AG04450 (cell line): ENCODE data around the gene GDF15. TPM values are rescaled to one million over a fixed set of nuclear protein-coding genes. Genes with fewer than 3 reads are reported as not detected.
"Not testable (repeated sequence)": the region's sequence is repeated elsewhere in the genome, so short reads cannot be mapped to it uniquely, and the experiment has no call there.

Experiments used
- CTCF ChIA-PET: fragments of 300-600, 350-600 bp; formaldehyde crosslinking; extraction: SDS; loops from one replicate; lab custom pipeline; 2022; ENCODE audit warnings: antibody characterized with exemption, inconsistent platforms; lab: Charles Lee
- POLR2A ChIA-PET: fragments of 350-600 bp; formaldehyde crosslinking; extraction: SDS; loops from one replicate; lab custom pipeline; 2021; ENCODE audit warnings: antibody characterized with exemption, inconsistent platforms; lab: Yijun Ruan, JAX
- DNase-seq: peaks from one replicate; pipeline ENCODE4 v3.0.0-alpha.2; 2011; ENCODE audit warnings: low read depth, low spot score
- H3K27ac ChIP-seq: one replicate; pipeline ENCODE4 v1.5.1; 2012; ENCODE audit warnings: low read depth, low read length, control low read depth
- H3K27me3 ChIP-seq: one replicate; pipeline ENCODE4 v1.6.0; 2012; ENCODE audit warnings: low read length; ENCODE audit not compliant: control insufficient read depth, insufficient read depth
- H3K4me3 ChIP-seq: 2 replicates; pipeline ENCODE4 v1.5.1; 2011; ENCODE audit warnings: mild to moderate bottlenecking, low read depth, low read length, control low read depth
- H3K9me3 ChIP-seq: 2 replicates; pipeline ENCODE4 v1.5.1; 2012; ENCODE audit warnings: low read length; ENCODE audit not compliant: control insufficient read depth, insufficient read depth
- polyA plus RNA-seq: library from polyadenylated mRNA; depleted of rRNA; stranded (reverse); fragments of >200 nt; gene quantifications from 2 replicates; pipeline ENCODE4 v1.2.3, GENCODE V29; 2011
- TF ChIP-seq, protein P1 (sequence below): IDR thresholded peaks from 2 replicates; pipeline ENCODE4 v1.5.1; 2011; ENCODE audit warnings: low read depth, low read length, control low read depth, inconsistent platforms

Gene GDF15
- polyA plus RNA-seq, 1 experiment, result 25.0 TPM

DNA sequence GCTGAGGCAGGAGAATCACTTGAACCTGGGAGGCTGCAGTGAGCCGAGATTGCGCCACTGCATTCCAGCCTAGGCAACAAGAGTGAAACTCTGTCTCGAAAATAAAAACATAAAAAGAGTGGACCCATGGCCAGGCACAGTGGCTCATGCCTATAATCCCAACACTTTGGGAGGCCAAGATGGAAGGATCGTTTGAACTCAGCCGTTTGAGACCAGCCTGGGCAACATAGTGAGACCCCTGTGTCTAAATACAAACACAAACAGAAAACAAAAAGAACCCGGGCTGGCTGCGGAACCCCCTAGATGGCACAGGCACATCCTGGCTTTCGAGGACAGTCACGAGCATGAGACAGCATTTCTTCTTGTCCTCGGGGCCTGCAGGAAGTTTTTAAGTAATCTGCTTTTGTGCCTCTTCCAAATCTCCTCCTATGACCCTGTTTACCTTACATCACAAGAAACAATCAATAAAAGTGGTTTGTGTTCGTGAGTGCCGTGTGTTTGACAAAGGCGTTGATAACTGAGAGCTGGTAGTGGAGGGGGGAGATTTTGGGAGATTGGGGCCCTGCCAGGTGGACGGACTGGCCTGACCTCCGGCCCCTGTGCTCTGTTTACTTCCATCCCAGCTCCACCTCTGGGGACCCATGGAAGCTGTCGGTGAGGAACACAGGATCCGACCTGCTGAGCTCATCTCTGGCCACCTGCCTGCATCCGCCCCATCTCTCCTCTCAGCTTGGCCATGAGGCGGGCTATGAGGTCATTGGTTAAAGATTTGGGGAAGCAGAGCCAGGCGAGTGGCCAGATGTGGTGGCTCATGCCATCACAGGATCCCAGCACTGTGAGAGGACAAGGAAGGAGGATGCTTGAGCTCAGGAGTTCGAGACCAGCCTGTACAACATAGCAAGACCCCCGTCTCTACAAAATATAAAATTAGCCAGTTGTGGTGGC, 5.9 kb upstream of the GDF15 start:
- no peaks in the 10 kb centered on the region; the same call in 1 of the 2 replicates for H3K9me3 ChIP-seq
- POLR2A ChIA-PET, result interaction anchor here (1.1 to 1.3 kb wide), 3 partner anchors 11 to 99 kb away, joined by 3 to 5 read pairs (median 3); partner anchors contain the start of gene JUND
- CTCF ChIA-PET, result interaction anchor here (0.8 to 2.2 kb wide), 5 partner anchors 8 to 52 kb away, joined by 3 to 13 read pairs (median 4); no protein-coding TSS in a partner anchor
- no peaks in the 10 kb centered on the region for H3K27me3 ChIP-seq
- no peak overlapping the region for H3K4me3 ChIP-seq
- DNase-seq, result peak; percentile 84
- H3K27ac ChIP-seq, result peak overlapping the region; percentile 49
- TF ChIP-seq, protein P1, sequence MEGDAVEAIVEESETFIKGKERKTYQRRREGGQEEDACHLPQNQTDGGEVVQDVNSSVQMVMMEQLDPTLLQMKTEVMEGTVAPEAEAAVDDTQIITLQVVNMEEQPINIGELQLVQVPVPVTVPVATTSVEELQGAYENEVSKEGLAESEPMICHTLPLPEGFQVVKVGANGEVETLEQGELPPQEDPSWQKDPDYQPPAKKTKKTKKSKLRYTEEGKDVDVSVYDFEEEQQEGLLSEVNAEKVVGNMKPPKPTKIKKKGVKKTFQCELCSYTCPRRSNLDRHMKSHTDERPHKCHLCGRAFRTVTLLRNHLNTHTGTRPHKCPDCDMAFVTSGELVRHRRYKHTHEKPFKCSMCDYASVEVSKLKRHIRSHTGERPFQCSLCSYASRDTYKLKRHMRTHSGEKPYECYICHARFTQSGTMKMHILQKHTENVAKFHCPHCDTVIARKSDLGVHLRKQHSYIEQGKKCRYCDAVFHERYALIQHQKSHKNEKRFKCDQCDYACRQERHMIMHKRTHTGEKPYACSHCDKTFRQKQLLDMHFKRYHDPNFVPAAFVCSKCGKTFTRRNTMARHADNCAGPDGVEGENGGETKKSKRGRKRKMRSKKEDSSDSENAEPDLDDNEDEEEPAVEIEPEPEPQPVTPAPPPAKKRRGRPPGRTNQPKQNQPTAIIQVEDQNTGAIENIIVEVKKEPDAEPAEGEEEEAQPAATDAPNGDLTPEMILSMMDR, result no peak

DNA sequence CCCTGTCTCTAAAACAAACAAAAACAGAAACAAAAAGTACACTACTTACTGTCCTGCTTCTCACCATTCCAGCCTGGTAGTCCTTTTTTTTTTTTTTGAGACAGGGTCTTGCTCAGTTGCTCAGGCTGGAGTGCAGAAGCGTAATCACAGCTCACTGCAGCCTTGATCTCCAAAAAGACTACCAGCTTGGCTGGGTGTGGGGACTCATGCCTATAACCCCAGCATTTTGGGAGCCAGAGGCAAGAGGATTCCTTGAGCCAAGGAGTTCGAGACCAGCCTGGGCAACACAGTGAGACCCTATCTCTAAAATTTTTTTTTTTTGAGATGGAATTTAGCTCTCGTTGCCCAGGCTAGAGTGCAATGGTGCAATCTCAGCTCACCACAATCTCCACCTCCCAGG, 5.1 kb upstream of the GDF15 start:
- ChIA-PET POLR2A (interaction anchor here (1.1 to 1.3 kb wide), 3 partner anchors 12 to 99 kb away, joined by 3 to 5 read pairs (median 3); partner anchors contain the start of gene JUND), CTCF (interaction anchor here (0.8 to 2.2 kb wide), 4 partner anchors 9 to 52 kb away, joined by 3 to 13 read pairs (median 4); no protein-coding TSS in a partner anchor)
- Histone ChIP-seq H3K4me3 (no peak overlapping the region), H3K9me3 (peaks cover under 1% of the 10 kb centered on the region; the same call in 1 of the 2 replicates), H3K27ac (peak overlapping the region; percentile 49), H3K27me3 (no peaks in the 10 kb centered on the region)
- DNase-seq, result no peak
- TF ChIP-seq, protein P1, result no peak

DNA sequence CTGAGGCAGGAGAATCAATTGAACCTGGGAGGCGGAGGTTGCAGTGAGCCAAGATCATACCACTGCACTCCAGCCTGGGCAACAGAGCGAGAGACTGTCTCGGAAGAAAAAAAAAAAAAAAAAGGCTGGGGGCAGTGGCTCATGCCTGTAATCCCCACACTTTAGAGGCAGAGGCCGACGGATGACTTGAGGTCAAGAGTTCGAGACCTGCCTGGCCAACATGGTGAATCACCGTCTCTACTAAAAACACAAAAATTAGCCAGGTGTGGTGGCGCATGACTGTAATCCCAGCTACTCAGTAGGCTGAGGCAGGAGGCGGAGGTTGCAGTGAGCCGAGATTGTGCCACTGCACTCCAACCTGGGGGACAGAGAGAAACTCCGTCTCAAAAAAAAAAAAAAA, 2.3 kb upstream of the GDF15 start:
- H3K27ac ChIP-seq, H3K27me3 ChIP-seq, CTCF ChIA-PET, DNase-seq, POLR2A ChIA-PET, H3K4me3 ChIP-seq: not testable (repeated sequence)
- peaks cover 15% of the 10 kb centered on the region for H3K9me3 ChIP-seq

DNA sequence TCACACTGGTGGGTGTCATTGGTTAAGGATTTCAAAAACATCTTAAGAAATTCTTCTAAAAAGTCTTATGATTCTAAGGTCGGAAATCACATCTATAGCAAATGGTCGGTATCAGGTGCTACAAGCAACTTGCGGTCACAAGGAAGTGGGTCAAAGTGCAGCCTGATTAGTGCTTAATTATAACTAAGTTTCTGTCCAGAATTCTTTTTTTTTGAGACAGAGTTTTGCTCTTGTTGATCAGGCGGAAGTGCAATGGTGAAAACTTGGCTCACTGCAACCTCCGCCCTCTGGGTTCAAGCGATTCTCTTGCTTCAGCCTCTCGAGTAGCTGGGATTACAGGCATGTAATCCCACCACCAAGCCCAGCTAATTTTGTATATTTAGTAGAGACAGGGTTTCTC, 1.2 kb upstream of the GDF15 start:
- ChIA-PET CTCF (no interaction called here), POLR2A (no interaction called here)
- Histone ChIP-seq H3K4me3 (no peak overlapping the region), H3K9me3 (peaks cover 15% of the 10 kb centered on the region), H3K27ac (no peak overlapping the region), H3K27me3 (no peaks in the 10 kb centered on the region)
- DNase-seq, result no peak
- TF ChIP-seq, protein P1, result no peak

DNA sequence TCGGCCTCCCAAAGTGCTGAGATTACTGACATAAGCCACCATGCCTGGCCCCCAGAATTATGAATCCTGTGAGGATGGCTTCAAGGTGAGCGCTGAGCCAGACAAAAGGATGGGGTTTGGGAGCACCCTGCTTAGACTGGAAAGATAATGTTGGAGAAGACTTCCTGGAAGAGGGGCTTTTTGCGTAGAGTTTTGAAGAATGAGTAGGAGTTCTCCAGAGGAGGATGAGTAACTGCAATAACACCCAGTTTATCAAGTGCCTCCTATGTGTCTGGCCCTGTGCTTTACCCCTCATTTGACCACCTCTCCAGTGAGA, 641 bp upstream of the GDF15 start:
- H3K27me3 ChIP-seq, result no peaks in the 10 kb centered on the region
- peak overlapping the region; percentile 31 for H3K27ac ChIP-seq
- TF ChIP-seq, protein P1, result no peak
- no peak for DNase-seq
- POLR2A ChIA-PET, result interaction anchor here (0.6 to 1.5 kb wide), 9 partner anchors 11 to 193 kb away, joined by 3 to 13 read pairs (median 6); partner anchors contain the start of genes JUND, MPV17L2 and SSBP4
- CTCF ChIA-PET, result interaction anchor here (0.6 to 1.2 kb wide), 3 partner anchors 9 to 26 kb away, joined by 3 to 5 read pairs (median 3); no protein-coding TSS in a partner anchor
- H3K9me3 ChIP-seq, result peaks cover 15% of the 10 kb centered on the region
- no peak overlapping the region for H3K4me3 ChIP-seq
